Activated naive CD4-positive, alpha-beta T cell treated with Interleukin-2 at 50 U/mL for 16 hours (primary cell): ENCODE results near the gene SHBG.
"Not testable (repeated sequence)": the region's sequence is repeated elsewhere in the genome, so short reads cannot be mapped to it uniquely, and the experiment has no call there.

Source experiments
- DNase-seq: peaks from one replicate; pipeline ENCODE4 v3.0.0-alpha.2; 2020

SHBG gene

DNA sequence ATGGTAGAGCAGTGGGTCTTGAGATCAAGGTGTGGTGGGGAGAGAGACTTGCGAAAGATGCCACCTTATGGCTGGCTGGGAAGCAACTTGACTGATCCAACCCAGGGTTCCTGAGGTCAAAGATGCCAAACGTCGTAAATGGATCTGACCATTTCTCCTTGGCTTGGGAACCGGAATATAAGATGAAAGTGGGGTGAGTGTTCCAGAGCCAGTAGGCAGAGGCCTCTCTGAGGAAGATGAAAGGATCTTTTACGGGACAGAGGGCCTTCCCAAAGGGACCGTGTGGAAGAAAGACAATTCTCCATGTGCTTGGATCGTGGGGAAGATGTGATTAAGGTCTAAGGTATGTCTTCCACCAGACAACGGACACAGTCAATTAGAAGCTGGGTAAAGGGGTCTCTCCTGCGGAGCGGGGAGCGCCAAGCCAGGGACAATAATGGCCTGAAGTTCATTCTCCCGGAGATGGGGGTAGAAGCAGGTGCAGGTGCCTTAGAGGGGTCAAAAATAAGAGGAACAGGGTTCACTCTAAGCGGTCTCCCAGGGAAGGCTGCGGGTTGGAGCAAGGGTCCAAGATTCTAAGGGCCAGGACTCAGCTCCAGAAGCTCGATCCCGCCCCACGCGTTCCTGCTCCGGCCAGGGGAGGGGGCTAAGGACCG, 16.0 kb upstream of the SHBG start:
- no peak for DNase-seq

DNA sequence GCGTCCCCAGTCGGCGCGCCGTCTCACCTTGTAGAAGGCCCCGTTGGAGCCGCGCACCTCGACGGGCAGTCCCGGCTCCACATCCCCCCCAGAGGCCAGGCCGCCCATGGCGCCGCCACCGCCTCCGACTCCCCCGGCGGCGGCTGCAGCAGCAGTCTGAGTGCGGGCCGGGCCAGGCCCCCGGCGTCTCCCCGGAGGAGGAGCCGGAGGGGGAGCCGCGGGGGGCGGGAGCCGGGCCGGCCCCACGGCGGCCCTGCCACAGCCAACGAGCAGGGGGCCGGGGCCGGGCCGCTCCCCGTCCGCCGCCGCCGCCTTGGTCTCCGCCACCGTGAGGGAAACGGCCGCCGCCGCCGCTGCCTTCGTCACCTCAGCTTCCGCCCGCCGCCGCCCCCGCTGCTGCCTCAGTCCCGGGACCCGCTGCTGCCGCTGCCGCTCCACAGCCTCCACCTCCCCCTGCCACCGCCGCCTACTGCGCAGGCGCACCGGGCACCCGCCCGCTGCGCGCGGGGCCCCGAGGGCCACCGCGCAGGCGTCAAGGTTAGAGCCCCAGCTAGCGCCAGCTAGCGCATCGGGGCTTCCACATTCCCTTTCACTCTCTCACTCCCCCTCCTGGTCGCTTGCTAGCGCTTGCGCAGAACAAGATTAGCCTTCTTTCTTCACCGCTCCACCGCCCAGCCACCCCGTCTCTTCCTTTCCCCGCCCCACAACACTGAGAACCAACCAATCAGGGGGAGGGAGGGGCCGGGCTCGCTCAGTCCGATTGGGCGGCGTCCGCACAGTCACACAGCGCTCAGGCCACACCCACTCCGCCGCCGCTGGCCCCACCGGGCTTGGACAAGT, 15.3 kb upstream of the SHBG start, which contains the start of gene FXR2:
Gene FXR2 (minus strand): TSS at position 473 of the 840 bp plus-strand sequence. CDS start 365 bp downstream, at position 108.
- peak; percentile 99 for DNase-seq

DNA sequence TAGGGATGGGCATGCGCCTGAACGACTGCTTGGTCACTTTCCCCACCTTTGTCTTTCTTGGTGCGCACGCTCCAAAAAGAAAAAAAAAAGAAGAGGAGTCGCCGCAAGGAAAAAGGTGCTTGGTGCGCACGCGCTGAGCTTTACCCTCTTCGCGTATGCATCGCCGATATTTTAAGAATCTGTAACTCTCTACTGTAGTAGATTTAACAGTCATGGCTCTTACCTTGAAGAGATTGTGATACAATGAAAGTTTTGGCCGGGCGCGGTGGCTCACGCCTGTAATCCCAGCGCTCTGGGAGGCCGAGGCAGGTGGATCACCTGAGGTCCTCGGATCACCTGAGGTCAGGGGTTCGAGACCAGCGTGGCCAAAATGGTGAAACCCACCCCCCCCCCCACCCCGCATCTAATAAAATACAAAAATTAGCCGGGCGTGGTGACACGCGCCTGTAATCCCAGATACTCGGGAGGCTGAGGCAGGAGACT, 14.6 kb upstream of the SHBG start:
- DNase-seq, result no peak

DNA sequence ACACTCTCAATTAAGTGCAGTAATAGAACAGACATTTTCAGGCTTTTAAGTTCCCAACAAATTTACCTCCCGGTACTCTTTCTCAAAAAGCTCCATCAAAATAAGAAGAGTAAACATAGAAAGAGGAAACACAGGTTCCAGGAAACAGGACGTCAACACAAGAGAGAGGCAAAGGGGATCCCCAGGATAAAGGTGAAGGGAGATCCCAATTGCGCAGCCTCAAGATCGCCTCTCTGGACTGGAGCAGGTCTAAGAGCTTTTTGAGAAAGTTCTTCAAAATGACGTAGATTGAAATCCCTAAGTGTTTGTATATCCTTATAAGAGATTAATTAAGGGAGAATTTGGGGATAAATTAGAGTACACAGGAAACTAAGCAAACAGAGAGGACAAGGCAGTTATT, 11.3 kb upstream of the SHBG start:
- DNase-seq, result no peak

DNA sequence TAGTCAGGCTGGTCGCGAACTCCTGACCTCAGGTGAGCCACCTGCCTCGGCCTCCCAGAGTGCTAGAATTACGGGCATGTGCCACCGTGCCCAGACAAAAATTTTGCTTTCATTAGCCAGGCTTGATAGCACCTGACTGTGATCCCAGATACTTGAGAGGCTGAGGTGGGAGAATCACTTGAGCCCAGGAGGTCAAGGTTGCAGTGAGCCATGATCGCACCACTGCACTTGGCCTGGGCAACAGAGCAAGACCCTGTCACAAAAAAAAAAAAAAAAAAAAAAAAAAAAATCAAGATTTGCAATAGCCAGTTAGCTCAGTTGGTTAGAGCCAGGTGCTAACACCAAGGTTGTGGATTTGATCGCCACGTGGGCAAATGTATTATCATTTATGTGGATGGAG, 9.1 kb upstream of the SHBG start:
- DNase-seq, result no peak

DNA sequence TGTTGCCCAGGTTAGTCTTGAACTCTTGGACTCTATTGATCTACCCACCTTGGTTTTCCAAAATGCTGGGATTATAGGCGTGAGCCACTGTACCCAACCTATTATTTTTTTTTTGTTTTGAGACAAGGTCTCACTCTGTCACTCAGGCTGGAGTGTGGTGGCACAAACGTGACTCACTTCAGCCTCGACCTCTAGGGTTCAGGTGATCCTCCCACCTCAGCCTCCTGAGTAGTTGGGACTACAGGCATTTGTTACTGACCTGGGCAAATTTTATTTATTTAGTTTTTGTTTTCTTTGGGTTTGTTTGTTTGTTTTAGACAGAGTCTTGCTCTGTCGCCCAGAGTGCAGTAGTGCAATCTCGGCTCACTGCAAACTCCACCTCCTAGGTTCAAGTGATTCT, 6.3 kb upstream of the SHBG start:
- DNase-seq, result no peak

DNA sequence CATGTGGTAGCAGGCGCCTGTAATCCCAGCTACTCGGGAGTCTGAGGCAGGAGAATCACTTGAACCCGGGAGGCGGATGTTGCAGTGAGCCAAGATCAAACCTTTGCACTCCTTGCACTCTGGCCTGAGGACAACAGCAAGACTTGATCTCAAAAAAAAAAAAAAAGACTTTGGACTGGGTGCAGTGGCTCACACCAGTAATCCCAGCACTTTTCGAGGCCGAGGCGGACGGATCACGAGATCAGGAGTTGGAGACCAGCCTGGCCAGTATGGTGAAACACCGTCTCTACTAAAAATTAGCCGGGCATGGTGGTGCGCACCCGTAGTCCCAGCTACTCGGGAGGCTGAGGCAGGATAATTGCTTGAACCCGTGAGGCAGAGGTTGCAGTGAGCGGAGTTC, 4.2 kb upstream of the SHBG start:
- not testable (repeated sequence) for DNase-seq

DNA sequence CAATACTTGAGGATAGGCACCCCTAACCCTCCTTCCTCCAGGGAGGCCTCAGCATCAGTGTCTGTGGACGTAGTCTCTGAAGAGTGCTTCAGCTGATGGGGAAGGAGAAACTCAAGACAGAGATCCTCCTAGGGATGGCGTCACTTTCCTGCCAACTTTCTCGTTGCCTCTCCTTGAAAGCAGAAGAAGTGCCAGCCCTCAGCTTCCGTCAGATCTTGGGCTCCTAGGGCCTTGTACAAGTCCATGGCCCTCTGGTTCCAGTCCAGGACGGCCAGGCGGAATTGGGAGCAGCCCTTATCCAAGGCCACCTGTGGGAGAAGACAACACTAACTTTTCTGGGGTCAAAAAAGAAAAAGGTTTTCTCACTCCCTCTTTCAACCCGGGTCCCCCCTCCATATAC, 3.6 kb upstream of the SHBG start:
- no peak for DNase-seq

DNA sequence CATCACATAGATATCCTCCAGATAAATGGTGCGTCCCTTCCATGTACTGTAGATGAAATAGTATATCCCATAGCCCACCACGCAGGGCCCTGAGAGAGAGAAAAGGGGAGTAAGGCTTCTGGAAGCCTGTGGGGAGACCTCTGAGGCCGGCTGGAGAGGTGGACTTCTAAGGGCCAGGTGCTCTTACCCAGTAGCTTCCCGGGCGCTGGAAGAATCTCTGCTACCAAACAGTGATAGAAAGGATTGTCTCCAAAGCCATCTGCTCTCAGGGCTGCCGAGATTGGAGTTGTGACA, 3.0 kb upstream of the SHBG start:
- no peak for DNase-seq

DNA sequence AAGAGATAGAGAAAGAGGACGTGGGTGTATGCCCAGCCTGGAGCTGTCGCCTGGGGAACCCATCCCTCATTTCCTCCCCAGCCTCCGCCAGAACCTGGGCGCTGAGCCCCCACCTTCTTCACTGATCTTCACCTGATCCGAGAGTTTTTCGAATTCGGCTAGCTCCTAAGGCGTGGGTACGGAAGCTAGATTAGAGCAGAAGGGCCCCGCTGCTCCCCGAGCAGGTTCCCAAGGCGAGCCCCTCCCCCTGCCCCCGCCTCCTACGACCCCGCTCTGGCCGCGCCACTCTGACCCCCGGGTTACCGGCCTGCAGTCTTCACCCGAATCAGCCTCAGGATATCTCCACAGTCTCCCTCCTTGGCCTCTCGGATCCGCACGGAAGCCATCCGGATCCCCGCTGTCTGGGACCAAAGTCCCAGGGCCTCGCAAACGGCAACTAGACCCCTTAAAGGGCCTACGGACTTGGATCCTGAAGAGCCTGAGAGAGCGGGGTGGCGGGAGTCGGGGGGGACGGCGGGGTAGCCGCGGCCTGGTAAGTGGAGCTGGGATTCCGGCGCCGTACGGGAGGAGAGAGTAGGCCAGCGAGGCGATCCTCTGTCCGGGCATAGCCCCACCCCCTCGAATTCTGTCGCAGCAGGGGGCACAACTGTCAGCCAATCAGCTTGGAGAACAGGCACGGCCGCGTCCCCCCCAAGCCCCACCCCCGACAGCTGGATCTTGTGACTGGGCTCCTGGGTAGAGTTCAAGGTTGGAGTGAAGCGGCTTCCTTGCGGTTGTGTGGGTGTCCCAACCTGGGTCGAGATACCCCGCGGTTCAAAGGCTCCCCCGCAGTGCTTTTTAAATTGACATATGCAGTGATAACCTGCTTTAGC, 2.4 kb upstream of the SHBG start, which contains the start of gene SAT2:
Gene SAT2 (minus strand): TSS at position 572 of the 872 bp plus-strand sequence. CDS start 186 bp downstream, at position 386.
- peak; percentile 84 for DNase-seq

DNA sequence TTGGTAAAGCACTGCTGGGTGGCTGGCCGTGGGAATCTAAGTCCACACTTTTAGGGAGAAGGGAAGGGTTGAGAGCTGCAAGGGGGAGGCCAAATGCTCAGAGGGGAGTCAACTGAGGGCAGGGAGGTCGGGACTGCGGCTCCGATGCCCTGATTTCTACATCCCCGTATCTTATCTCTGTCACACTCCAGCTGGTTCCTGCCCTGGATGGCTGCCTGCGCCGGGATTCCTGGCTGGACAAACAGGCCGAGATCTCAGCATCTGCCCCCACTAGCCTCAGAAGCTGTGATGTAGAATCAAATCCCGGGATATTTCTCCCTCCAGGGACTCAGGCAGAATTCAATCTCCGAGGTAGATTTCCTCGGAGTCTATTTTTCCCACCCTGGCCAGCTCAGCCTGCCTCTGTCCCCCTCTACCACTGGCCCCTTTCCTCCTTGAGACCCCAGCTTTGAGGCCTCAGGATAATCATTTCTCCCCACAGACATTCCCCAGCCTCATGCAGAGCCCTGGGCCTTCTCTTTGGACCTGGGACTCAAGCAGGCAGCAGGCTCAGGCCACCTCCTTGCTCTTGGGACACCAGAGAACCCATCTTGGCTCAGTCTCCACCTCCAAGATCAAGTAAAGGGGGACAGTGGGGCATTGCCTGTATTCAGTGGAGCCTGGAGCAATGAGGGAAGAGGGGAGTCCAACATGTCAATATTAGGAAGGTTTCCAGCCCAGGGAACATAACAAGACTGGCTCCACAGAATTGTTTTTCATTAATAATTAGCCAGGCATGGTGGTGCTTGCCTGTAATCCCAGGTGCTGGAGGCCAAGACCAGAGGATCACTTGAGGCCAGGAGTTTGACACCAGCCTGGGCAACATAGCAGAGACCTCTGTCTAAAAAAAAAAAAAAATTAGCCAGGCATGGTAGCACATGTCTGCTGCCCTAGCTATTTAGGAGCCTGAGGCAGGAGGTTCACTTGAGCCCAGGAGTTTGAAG, 1.8 kb downstream of the SHBG start:
- no peak for DNase-seq

DNA sequence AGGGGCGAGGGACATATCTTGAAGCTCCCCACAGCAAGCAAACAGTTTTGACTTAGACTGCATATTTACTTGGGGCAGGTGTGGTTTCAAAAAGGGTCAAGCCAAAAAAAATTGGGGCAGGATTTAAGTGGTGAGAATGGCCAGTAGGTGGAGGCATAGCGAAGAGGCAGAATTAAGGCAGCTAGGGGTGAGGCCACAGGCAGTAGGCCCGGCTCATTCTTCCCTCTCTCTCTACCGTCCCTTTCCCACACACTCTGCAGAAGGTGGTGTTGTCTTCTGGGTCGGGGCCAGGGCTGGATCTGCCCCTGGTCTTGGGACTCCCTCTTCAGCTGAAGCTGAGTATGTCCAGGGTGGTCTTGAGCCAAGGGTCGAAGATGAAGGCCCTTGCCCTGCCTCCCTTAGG, 2.6 kb downstream of the SHBG start:
- DNase-seq, result no peak

DNA sequence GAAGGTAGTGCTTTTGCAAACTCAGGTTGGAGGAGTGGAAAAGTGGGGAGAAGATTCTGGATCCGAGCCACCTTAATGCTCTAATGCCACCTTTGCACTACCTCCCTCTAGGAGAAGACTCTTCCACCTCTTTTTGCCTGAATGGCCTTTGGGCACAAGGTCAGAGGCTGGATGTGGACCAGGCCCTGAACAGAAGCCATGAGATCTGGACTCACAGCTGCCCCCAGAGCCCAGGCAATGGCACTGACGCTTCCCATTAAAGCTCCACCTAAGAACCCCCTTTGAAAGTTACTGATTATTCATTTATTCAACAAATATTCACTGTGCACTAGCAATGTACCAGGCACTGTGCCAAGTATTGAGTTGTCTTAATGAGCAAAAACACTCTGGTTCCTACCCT, 3.2 kb downstream of the SHBG start:
- DNase-seq, result no peak

DNA sequence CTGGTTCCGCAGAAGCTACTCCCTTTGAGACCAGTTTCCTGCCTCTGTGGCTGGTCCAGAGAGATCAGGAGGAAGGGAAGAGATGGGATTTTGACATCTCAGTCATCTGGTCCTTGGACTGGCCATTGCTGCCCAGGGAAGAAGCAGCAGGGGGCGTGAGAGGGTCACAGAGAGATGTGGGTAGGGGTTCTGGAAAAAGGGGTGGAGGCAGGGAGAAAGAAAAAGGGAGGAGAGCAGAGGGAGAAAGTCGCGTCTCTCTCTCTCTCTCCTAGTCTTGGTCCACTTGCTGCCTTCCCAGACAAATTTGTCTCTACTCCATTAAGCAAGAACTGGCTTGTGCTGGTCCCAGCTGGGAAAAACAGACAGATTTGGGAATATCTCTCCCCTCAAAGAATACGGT, 4.4 kb downstream of the SHBG start:
- no peak for DNase-seq

DNA sequence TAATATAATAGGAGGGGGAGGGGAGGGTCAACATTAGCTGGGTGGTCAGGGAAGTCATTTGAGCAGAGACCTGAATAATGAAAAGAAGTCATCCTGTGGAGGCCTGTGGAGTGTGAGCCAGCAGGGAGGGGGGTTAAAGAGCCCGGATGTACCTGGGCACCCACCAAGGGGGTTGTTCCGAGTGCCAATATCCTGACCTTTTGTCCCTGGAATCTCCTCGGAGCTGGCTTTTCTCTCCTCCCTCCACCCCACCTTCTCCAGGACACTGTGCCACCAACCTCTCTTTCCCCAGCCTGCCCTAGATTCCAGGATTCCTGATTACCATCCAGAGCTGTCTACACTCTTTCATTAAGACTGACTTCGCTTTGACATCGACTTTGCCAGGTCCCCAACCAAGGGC, 6.2 kb downstream of the SHBG start:
- no peak for DNase-seq

DNA sequence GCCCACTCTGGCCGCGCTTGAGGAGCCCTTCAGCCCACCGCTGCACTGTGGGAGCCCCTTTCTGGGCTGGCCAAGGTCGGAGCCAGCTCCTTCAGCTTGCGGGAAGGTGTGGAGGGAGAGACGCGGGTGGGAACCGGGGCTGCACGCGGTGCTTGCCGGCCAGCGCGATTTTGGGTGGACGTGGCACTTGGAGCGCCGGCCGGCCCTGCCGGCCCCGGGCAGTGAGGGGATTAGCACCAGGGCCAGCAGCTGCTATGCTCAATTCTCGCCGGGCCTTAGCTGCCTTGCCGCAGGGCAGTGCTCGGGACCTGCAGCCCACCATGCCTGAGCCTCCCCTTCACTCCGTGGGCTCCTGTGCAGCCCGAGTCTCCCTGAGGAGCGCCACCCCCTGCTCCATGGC, 10.8 kb downstream of the SHBG start:
- DNase-seq, result no peak

DNA sequence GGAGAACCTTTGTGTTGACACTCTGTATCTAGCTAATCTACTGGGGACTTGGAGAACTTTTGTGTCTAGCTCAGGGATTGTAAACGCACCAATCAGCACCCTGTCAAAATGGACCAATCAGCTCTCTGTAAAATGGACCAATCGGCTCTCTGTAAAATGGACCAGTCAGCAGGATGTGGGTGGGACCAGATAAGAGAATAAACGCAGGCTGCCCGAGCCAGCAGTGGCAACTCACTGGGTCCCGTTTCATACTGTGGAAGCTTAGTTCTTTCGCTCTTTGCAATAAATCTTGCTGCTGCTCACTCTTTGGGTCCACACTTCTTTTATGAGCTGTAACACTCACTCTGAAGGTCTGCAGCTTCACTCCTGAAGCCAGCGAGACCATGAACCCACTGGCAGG, 11.7 kb downstream of the SHBG start:
- not testable (repeated sequence) for DNase-seq

DNA sequence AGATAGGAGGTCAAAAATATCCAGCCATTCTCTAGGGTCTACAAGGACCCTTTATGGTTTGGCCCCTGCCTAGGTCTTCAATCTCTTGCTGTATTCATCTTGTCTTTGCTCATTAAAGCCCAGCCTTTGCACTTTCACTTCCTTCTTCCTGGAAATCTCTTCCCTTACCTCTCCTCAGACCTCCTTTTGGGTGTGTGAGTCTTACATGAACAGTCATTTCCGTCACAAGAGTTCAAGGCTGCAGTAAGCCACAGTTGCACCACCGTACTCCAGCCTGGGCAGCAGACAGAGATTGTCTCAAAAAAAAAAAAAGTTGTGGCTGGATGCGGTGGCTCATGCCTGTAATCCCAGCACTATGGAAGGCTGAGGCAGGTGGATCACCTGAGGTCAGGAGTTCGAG, 14.8 kb downstream of the SHBG start:
- DNase-seq, result no peak

DNA sequence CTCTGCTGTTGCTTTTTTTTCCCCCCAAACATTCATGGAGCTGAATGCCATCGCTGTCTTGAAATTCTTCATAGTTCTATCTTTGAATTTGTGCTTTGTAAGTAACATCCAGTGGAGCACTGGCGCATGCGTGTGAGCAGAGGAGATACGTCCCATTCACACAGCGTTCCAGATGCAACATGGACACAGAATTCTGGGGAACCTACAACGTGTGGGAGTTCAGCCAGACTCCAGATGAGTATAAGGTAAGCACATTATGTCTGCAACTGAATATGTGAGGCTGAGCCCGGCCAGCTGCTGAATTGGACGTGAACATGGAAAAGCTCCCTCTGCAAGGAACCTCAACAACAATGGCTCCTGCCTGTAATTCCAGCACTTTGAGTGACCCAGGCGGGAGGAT, 16.5 kb downstream of the SHBG start:
- no peak for DNase-seq

DNA sequence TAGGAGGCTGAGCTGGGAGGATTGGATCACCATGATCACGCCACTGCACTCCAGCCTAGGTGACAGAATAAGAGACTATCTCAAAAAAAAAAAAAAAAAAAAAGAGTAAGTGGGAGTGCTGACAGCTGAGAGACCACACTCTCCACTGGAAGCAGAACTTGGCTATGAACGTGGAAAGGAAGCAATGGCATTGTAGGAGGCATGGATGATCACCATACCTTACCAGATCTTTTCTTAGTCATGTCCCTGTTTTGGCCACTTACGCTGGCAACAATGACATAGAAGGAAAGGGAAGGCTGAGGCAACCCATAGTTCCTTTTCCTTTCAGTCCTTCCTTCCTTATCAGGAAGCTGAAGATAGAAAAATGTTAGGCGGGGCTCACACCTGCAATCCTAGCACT, 17.1 kb downstream of the SHBG start:
- DNase-seq, result no peak

DNA sequence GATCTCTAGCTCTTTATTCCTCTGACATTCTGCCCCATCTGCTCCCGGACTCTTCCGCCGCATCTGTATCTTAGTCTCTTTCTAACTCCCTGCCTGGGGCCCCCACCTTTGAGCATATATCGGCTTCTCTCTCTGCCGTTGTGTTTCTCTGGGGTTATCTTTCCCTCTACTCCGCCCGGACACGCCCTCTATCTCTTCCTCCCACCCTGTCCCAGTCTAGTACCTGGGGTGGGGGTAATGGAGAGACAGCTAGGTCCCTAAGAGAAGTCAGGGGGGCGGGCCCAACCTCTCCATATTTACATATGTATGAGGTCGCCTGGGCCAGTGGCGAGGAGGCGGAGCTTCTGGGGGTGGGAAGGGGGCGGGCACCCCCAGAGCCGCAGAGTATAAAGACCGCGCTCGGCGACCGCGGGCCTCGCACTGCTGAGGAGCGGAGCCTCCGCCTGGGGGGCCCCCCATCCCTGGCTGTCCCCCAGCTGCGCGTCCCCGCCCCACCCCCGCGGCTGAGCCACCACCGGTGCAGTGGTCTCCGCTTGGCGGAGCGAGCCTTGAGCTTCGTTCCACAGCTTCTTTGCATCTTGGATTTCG, 20.7 kb downstream of the SHBG start, which contains the start of gene ATP1B2:
Gene ATP1B2 (plus strand): TSS at position 418 of the 588 bp plus-strand sequence. CDS start 593 bp downstream, outside the sequence.
- DNase-seq, result peak; percentile 72
